Brain microvascular endothelial cell (primary cell): ENCODE data around the gene PSMB2.
"Not testable (repeated sequence)": the region's sequence is repeated elsewhere in the genome, so short reads cannot be mapped to it uniquely, and the experiment has no call there.

Source experiments
- DNase-seq: peaks from one replicate; pipeline ENCODE4 v3.0.0-alpha.2; 2020
- H3K27ac ChIP-seq: fragments of 250-450 bp; sonication (Bioruptor Pico); 2 replicates; pipeline ENCODE4 v1.5.1; 2020; ENCODE audit warnings: mild to moderate bottlenecking, moderate library complexity
- H3K27me3 ChIP-seq: fragments of 250-450 bp; sonication (Bioruptor Pico); replicated peaks from 2 replicates; pipeline ENCODE4 v1.5.1; 2020; ENCODE audit warnings: mild to moderate bottlenecking
- H3K36me3 ChIP-seq: fragments of 250-450 bp; sonication (Bioruptor Pico); replicated peaks from 2 replicates; pipeline ENCODE4 v1.5.1; 2020; ENCODE audit warnings: mild to moderate bottlenecking
- H3K4me3 ChIP-seq: 2 replicates; pipeline ENCODE4 v1.5.1; 2011; ENCODE audit warnings: low read depth, mild to moderate bottlenecking, control low read depth, low read length, moderate library complexity
- CTCF ChIP-seq: IDR thresholded peaks from 2 replicates; pipeline ENCODE4 v1.5.1; 2011; ENCODE audit warnings: low read depth, mild to moderate bottlenecking, moderate library complexity, low read length, control low read depth, inconsistent platforms; ENCODE audit errors: missing control alignments
- in situ Hi-C: cut with HindIII; loops from 2 replicates; pipeline ENCODE4 v1.10.0; 2017; ENCODE audit warnings: low sequenced_read_pairs, low pct_ligation_motif_present

Gene PSMB2

GRCh38 chr1:35586808-35587207 lies 54.5 kb downstream of the PSMB2 start:
- no peak for DNase-seq
- in situ Hi-C loops = no loop called here
- no peak for TF ChIP-seq CTCF
- Histone ChIP-seq H3K4me3 (no peak overlapping the region), H3K27me3 (no peaks in the 10 kb centered on the region), H3K27ac (no peak overlapping the region), H3K36me3 (no peaks in the 10 kb centered on the region)

GRCh38 chr1:35585805-35586204 lies 55.5 kb downstream of the PSMB2 start:
- H3K4me3 ChIP-seq, DNase-seq, H3K36me3 ChIP-seq, H3K27ac ChIP-seq, in situ Hi-C loops, H3K27me3 ChIP-seq: not testable (repeated sequence)

DNA sequence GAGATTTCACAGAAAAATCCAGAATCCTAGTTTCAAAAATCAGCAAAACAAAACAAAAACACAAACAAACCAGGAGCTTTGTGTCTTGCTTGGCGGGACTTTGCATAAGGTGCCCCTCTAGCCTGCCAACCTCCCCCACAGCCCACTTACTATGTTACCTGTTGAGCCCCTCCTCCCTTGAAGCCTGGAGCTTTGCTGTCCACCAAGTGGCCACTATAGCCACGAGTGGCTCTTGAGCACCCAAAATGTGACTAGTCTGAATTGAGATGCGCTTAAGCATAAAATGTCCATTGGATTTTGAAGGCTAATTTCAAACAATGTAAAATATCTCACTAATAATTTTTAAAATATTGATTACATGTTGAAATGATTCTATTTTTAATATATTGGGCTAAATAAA lies 56.0 kb downstream of the PSMB2 start:
- in situ Hi-C loops = no loop called here
- Histone ChIP-seq H3K4me3 (no peak overlapping the region), H3K27me3 (no peaks in the 10 kb centered on the region), H3K27ac (no peak overlapping the region), H3K36me3 (no peaks in the 10 kb centered on the region)
- TF ChIP-seq CTCF = no peak
- DNase-seq = no peak

DNA sequence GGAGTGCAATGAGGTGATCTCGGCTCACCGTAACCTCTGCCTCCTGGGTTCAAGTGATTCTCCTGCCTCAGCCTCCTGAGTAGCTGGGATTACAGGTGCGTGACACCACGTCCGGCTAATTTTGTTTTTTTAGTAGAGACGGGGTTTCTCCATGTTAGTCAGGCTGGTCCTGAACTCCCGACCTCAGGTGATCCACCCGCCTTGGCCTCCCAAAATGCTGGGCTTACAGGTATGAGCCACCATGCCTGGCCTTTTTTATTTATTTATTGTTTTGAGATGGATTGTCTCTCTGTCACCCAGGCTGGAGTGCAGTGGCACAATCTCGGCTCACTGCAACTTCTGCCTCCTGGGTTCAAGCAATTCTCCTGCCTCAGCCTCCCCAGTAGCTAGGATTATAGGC lies 59.7 kb downstream of the PSMB2 start:
- H3K27me3 ChIP-seq, DNase-seq, in situ Hi-C loops, H3K27ac ChIP-seq, H3K4me3 ChIP-seq, H3K36me3 ChIP-seq: not testable (repeated sequence)

DNA sequence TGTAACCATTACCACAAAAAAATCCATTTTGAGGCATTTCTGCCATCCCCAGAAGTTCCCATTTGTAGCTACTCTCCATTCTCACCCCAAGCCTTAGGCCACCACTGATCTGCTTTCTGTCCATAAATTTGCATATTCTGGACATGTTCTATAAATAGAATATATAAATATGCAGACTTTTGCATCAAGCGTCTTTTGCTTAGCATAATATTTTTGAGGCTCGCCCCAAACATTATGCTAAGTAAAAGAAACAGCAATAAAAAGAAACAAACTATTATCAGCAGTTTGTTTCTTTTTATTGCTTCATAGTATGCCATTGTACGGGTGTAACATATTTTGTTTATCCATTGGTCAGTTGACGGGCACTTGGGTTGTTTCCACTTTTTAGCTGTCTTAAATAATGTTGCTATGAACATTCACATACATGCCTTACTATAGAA lies 60.4 kb downstream of the PSMB2 start:
- no peak overlapping the region for H3K27ac ChIP-seq
- H3K27me3 ChIP-seq = peaks cover 5% of the 10 kb centered on the region
- no peak for DNase-seq
- H3K4me3 ChIP-seq = no peak overlapping the region
- TF ChIP-seq CTCF = no peak
- H3K36me3 ChIP-seq = no peaks in the 10 kb centered on the region
- in situ Hi-C loops = no loop called here

- TF ChIP-seq CTCF = no peak
- DNase-seq = no peak
- Histone ChIP-seq H3K27me3 (peaks cover 30% of the 10 kb centered on the region), H3K27ac (no peak overlapping the region), H3K36me3 (no peaks in the 10 kb centered on the region), H3K4me3 (peak overlapping the region; percentile 37)
- in situ Hi-C loops = no loop called here
Observed at GRCh38 chr1:35577071-35577998, 64.0 kb downstream of the PSMB2 start.

DNA sequence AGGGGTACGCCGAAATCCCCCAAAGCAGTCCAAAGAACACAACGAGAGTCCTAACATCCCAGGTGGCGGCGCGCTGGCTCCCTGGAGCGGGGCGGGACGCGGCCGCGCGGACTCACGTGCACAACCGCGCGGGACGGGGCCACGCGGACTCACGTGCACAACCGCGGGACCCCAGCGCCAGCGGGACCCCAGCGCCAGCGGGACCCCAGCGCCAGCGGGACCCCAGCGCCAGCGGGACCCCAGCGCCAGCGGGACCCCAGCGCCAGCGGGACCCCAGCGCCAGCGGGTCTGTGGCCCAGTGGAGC lies 64.6 kb downstream of the PSMB2 start:
- DNase-seq, H3K4me3 ChIP-seq, H3K36me3 ChIP-seq, H3K27ac ChIP-seq, in situ Hi-C loops: not testable (repeated sequence)
- peaks cover 34% of the 10 kb centered on the region for H3K27me3 ChIP-seq
